ENCODE measurements around the gene ARSB.
A peak's percentile ranks its signal among the peaks of the same experiment; 100 is the strongest.
"Not testable (repeated sequence)": the region's sequence is repeated elsewhere in the genome, so short reads cannot be mapped to it uniquely, and the experiment has no call there.

Gene ARSB

GRCh38 chr5:78895616-78896015 lies 89.5 kb downstream of the ARSB start:
- DNase-seq = peak; percentile 39

GRCh38 chr5:78893940-78894677 lies 91.0 kb downstream of the ARSB start:
- peak; percentile 55 for DNase-seq

GRCh38 chr5:78890667-78891379 lies 94.3 kb downstream of the ARSB start:
- DNase-seq = no peak

- DNase-seq = peak; percentile 67
Measured at GRCh38 chr5:78889369-78890140, 95.6 kb downstream of the ARSB start.

- no peak for DNase-seq
Measured at GRCh38 chr5:78888580-78889368, 96.3 kb downstream of the ARSB start.

GRCh38 chr5:78887384-78888118 lies 97.6 kb downstream of the ARSB start:
- no peak for DNase-seq

- DNase-seq = no peak
Measured at GRCh38 chr5:78886341-78887230, 98.5 kb downstream of the ARSB start.

GRCh38 chr5:78881884-78882283 lies 103.2 kb downstream of the ARSB start:
- DNase-seq = no peak

- DNase-seq = no peak
Measured at GRCh38 chr5:78879516-78879915, 105.6 kb downstream of the ARSB start.

GRCh38 chr5:78866076-78866475 lies 119.0 kb downstream of the ARSB start:
- DNase-seq = not testable (repeated sequence)

GRCh38 chr5:78858364-78858763 lies 126.7 kb downstream of the ARSB start:
- peak; percentile 0 for DNase-seq

GRCh38 chr5:78855026-78855425 lies 130.1 kb downstream of the ARSB start:
- DNase-seq = no peak

GRCh38 chr5:78851891-78852290 lies 133.2 kb downstream of the ARSB start:
- not testable (repeated sequence) for DNase-seq

GRCh38 chr5:78845470-78845869 lies 139.6 kb downstream of the ARSB start:
- no peak for DNase-seq

- no peak for DNase-seq
Measured at GRCh38 chr5:78843436-78843835, 141.7 kb downstream of the ARSB start.

GRCh38 chr5:78841767-78842166 lies 143.3 kb downstream of the ARSB start:
- no peak for DNase-seq

- DNase-seq = no peak
Measured at GRCh38 chr5:78838753-78839152, 146.4 kb downstream of the ARSB start.

- DNase-seq = no peak
Measured at GRCh38 chr5:78837836-78838235, 147.3 kb downstream of the ARSB start.

- DNase-seq = no peak
Measured at GRCh38 chr5:78835176-78835575, 149.9 kb downstream of the ARSB start.

GRCh38 chr5:78833284-78833683 lies 151.8 kb downstream of the ARSB start:
- no peak for DNase-seq

GRCh38 chr5:78830528-78831046 lies 154.5 kb downstream of the ARSB start:
- DNase-seq = no peak
